ENCODE results near the gene ATAD1. TPM values are rescaled to one million over a fixed set of nuclear protein-coding genes. Genes with fewer than 3 reads are reported as not detected.

The ATAD1 gene
- total RNA-seq, 1 experiment from 2014 or later = 26.3 TPM

DNA sequence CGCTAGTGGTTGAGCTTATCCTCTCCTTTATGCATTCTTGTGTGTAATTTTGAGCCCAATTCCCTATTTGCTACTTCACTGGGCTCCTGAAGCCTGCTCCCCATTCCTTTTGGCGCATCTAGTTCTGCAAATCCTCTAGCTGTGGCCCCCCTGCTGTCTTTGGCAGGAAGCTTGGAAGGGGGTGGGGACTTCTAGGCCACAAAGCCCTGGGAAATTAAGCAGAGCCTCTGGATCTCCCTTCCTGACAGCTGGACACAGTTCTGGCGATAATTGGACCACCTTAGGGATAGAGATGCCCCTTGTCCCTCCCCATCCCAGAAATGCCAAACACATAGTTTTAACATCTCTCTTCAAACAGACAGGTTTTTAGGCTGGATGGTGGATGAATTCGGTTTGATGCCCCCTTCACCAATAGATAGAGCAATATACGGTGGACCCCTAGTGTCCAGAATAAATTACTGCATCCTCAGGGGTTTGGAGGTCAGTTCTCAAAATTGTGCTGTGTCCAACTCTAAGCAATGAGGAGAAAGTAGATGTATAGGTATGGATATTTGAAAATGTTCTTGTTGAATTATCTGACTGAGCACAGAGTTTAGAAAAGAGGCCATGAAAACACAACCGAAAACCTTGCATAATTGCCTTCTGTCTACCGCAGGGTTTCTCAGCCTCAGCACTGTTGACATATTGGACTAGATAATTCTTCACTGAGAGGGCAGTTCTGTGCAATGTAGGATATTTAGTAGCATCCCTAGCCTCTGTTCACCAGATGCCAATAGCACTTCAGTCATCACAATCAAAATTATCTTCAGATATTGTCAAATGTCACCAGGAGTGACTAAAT, 82.8 kb downstream of the ATAD1 start:
- Histone ChIP-seq H3K79me2 (ENCODE audit: low read depth) (no peaks in the 10 kb centered on the region), H3K27ac (no peak overlapping the region), H3K9me2 (ENCODE audit: insufficient read depth) (no peaks in the 10 kb centered on the region), H3K27me3 (ENCODE audit: insufficient read depth, low read depth) (no peaks in the 10 kb centered on the region), H3K9me3 (ENCODE audit: insufficient read depth, low read depth) (no peaks in the 10 kb centered on the region), H3K36me3 (ENCODE audit: low read depth) (no peaks in the 10 kb centered on the region), H2AFZ (no peak overlapping the region), H3K4me2 (no peak overlapping the region), H3K4me1 (replicated peaks; ENCODE audit: insufficient read depth) (no peaks in the 10 kb centered on the region), H3F3A (ENCODE audit: insufficient read depth, low read depth) (no peaks in the 10 kb centered on the region), H4K20me1 (ENCODE audit: insufficient read depth) (no peaks in the 10 kb centered on the region), H3K4me3 (no peak overlapping the region)
- CTCF ChIA-PET = interaction anchor here (1.0 kb wide), 1 partner anchor 78 kb away, joined by 3 read pairs; no protein-coding TSS in a partner anchor
- intact Hi-C loops (cut with micrococcal nuclease; ENCODE audit: unreplicated experiment) = loop anchor here (1.0 to 2.0 kb wide), 2 partner anchors 78 to 202 kb away; no protein-coding TSS in a partner anchor
- TF ChIP-seq, protein P1, sequence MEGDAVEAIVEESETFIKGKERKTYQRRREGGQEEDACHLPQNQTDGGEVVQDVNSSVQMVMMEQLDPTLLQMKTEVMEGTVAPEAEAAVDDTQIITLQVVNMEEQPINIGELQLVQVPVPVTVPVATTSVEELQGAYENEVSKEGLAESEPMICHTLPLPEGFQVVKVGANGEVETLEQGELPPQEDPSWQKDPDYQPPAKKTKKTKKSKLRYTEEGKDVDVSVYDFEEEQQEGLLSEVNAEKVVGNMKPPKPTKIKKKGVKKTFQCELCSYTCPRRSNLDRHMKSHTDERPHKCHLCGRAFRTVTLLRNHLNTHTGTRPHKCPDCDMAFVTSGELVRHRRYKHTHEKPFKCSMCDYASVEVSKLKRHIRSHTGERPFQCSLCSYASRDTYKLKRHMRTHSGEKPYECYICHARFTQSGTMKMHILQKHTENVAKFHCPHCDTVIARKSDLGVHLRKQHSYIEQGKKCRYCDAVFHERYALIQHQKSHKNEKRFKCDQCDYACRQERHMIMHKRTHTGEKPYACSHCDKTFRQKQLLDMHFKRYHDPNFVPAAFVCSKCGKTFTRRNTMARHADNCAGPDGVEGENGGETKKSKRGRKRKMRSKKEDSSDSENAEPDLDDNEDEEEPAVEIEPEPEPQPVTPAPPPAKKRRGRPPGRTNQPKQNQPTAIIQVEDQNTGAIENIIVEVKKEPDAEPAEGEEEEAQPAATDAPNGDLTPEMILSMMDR (conservative IDR thresholded peaks at IDR 0.05) = peak; percentile 82
- TF ChIP-seq EZH2 (IDR thresholded peaks at IDR 0.05; ENCODE audit: low read depth) = no peak
- no TSS peak for BruUV-seq (replicated peaks)
- DNase-seq = peak in 1 of 2 experiments; percentile 6
- POLR2A ChIA-PET (ENCODE audit: unreplicated experiment) = no interaction called here

DNA sequence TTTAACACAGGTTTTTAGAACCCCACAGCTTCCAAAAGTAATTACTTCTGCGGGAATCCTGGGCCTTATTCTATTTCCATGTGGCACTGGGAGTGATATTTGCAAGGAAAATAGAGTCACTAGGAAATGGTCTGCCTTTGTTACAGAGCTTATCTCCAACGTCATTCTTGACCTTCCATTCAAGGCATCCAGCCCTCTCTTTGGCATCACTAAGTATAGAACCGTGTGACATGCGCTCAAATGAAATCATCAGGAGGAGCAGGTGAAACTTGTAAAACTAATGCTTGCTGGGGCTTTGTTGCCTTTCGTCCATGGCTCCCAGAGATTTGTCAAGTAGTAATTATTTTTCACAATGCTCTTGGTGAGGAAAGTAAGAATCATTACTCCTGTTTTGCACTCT, 84.9 kb downstream of the ATAD1 start:
- no peak for DNase-seq
- Histone ChIP-seq H2AFZ (no peak overlapping the region), H3K79me2 (ENCODE audit: low read depth) (no peaks in the 10 kb centered on the region), H3F3A (ENCODE audit: insufficient read depth, low read depth) (no peaks in the 10 kb centered on the region), H3K36me3 (ENCODE audit: low read depth) (no peaks in the 10 kb centered on the region), H3K27ac (no peak overlapping the region), H3K4me1 (replicated peaks; ENCODE audit: insufficient read depth) (no peaks in the 10 kb centered on the region), H4K20me1 (ENCODE audit: insufficient read depth) (no peaks in the 10 kb centered on the region), H3K9me3 (ENCODE audit: insufficient read depth, low read depth) (no peaks in the 10 kb centered on the region), H3K4me2 (no peak overlapping the region), H3K27me3 (ENCODE audit: insufficient read depth, low read depth) (no peaks in the 10 kb centered on the region), H3K9me2 (ENCODE audit: insufficient read depth) (no peaks in the 10 kb centered on the region), H3K4me3 (no peak overlapping the region)
- no TSS peak for BruUV-seq (replicated peaks)
- intact Hi-C loops (cut with micrococcal nuclease; ENCODE audit: unreplicated experiment) = no loop called here
- TF ChIP-seq, protein P1 (conservative IDR thresholded peaks at IDR 0.05) = no peak
- TF ChIP-seq EZH2 (IDR thresholded peaks at IDR 0.05; ENCODE audit: low read depth) = no peak
- ChIA-PET CTCF (no interaction called here), POLR2A (ENCODE audit: unreplicated experiment) (no interaction called here)

DNA sequence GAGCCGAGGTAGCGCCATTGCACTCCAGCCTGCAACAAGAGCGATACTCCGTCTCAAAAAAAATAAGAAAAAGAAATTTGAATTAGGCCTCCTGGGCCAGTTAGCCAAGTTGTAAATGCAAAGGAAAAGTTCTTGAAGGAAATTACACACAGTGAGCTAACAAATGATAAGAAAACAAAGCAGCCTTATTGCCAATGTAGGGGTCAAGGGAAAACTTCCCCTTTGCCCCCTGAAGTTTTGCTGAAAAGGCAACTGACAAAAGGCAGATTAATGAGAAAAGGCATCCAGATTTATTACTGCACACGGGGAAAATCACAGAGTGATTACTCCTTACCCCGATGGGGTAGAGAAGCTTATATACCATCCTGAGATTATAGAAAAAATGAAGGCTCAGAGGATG, 88.1 kb downstream of the ATAD1 start:
- no peaks in the 10 kb centered on the region for H3K36me3 ChIP-seq (ENCODE audit: low read depth)
- no peaks in the 10 kb centered on the region for H3K79me2 ChIP-seq (ENCODE audit: low read depth)
- H3K27ac ChIP-seq = no peak overlapping the region
- no peaks in the 10 kb centered on the region for H3K27me3 ChIP-seq (ENCODE audit: insufficient read depth, low read depth)
- no peaks in the 10 kb centered on the region for H4K20me1 ChIP-seq (ENCODE audit: insufficient read depth)
- CTCF ChIA-PET = interaction anchor here (0.6 kb wide), 1 partner anchor 16 kb away, joined by 4 read pairs; no protein-coding TSS in a partner anchor
- DNase-seq = no peak
- no peak overlapping the region for H3K4me2 ChIP-seq
- no peaks in the 10 kb centered on the region for H3K9me2 ChIP-seq (ENCODE audit: insufficient read depth)
- intact Hi-C loops (cut with micrococcal nuclease; ENCODE audit: unreplicated experiment) = no loop called here
- H2AFZ ChIP-seq = no peak overlapping the region
- H3F3A ChIP-seq (ENCODE audit: insufficient read depth, low read depth) = no peaks in the 10 kb centered on the region
- BruUV-seq (replicated peaks) = no TSS peak
- H3K4me3 ChIP-seq = no peak overlapping the region
- POLR2A ChIA-PET (ENCODE audit: unreplicated experiment) = no interaction called here
- no peaks in the 10 kb centered on the region for H3K4me1 ChIP-seq (replicated peaks; ENCODE audit: insufficient read depth)
- no peaks in the 10 kb centered on the region for H3K9me3 ChIP-seq (ENCODE audit: insufficient read depth, low read depth)
- TF ChIP-seq, protein P1 (conservative IDR thresholded peaks at IDR 0.05) = no peak
- TF ChIP-seq EZH2 (IDR thresholded peaks at IDR 0.05; ENCODE audit: low read depth) = no peak
